ENCODE measurements around the gene FIG4. TPM values are rescaled to one million over a fixed set of nuclear protein-coding genes. Genes with fewer than 3 reads are reported as not detected.
A peak's percentile ranks its signal among the peaks of the same experiment; 100 is the strongest.
"Not testable (repeated sequence)": the region's sequence is repeated elsewhere in the genome, so short reads cannot be mapped to it uniquely, and the experiment has no call there.

Gene FIG4
- total RNA-seq, 4 donors from 2014 or later = 12.3 to 19.9 (median 17.1) TPM

DNA sequence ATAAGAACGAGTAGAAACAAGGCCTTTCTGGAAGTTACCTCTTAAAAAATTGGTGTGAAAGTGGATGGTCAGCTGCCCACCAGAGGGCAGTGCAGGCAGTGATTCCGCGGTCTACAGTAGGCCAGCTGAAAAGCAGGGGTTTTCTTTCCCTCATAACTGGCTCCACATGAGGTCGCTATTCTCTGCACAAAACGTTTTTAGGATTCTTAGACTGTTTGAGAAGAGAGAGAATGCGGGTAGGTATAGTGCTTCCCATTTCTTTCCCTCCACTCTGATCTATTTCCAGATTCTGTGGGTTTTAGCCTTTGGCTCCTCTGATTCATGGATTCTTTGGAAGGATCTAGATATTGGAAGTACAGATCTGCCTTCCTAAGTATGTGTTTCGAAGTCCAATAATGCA is 14.2 kb downstream of the FIG4 start:
- DNase-seq (ENCODE audit: extremely low spot score) = no peak
- Histone ChIP-seq H3K27me3 (no peaks in the 10 kb centered on the region), H3K36me3 (no peaks in the 10 kb centered on the region), H3K27ac (replicated peaks in 1 of 4) (no peak overlapping the region), H3K4me3 (no peak overlapping the region), H3K4me1 (peaks cover 3 to 20% (median 4%) of the 10 kb centered on the region in 4 donors), H3K9me3 (no peaks in the 10 kb centered on the region)
- 14% methylated on average over 7 of the region's 7 CpGs for WGBS
- intact Hi-C loops (cut with DNase I) = loop anchor here (2.0 kb wide), 1 partner anchor 334 kb away; no protein-coding TSS in a partner anchor
- TF ChIP-seq EP300 (IDR thresholded peaks at IDR 0.05) = no peak
- TF ChIP-seq POLR2AphosphoS5 (IDR thresholded peaks at IDR 0.05) = peak in 1 of 2 donors; percentile 51
- TF ChIP-seq POLR2A (IDR thresholded peaks at IDR 0.05; ENCODE audit: low read depth) = no peak
- TF ChIP-seq, protein P1, sequence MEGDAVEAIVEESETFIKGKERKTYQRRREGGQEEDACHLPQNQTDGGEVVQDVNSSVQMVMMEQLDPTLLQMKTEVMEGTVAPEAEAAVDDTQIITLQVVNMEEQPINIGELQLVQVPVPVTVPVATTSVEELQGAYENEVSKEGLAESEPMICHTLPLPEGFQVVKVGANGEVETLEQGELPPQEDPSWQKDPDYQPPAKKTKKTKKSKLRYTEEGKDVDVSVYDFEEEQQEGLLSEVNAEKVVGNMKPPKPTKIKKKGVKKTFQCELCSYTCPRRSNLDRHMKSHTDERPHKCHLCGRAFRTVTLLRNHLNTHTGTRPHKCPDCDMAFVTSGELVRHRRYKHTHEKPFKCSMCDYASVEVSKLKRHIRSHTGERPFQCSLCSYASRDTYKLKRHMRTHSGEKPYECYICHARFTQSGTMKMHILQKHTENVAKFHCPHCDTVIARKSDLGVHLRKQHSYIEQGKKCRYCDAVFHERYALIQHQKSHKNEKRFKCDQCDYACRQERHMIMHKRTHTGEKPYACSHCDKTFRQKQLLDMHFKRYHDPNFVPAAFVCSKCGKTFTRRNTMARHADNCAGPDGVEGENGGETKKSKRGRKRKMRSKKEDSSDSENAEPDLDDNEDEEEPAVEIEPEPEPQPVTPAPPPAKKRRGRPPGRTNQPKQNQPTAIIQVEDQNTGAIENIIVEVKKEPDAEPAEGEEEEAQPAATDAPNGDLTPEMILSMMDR (IDR thresholded peaks at IDR 0.05) = peak; percentile 91 to 93 (median 93)

GRCh38 chr6:109706513-109706912 is 15.4 kb downstream of the FIG4 start:
- Histone ChIP-seq H3K27me3 (no peaks in the 10 kb centered on the region), H3K4me3 (no peak overlapping the region), H3K36me3 (no peaks in the 10 kb centered on the region), H3K4me1 (peaks cover 3 to 20% (median 4%) of the 10 kb centered on the region in 4 donors), H3K9me3 (no peaks in the 10 kb centered on the region), H3K27ac (replicated peaks in 1 of 4) (no peak overlapping the region)
- 39% methylated on average over 6 of the region's 6 CpGs for WGBS
- no peak for DNase-seq (ENCODE audit: extremely low spot score)
- intact Hi-C loops (cut with DNase I) = no loop called here
- TF ChIP-seq EP300 (IDR thresholded peaks at IDR 0.05) = no peak
- TF ChIP-seq, protein P1 (IDR thresholded peaks at IDR 0.05) = no peak
- no peak for TF ChIP-seq POLR2A (IDR thresholded peaks at IDR 0.05; ENCODE audit: low read depth)
- no peak for TF ChIP-seq POLR2AphosphoS5 (IDR thresholded peaks at IDR 0.05)

GRCh38 chr6:109708099-109708498 is 17.0 kb downstream of the FIG4 start:
- intact Hi-C loops (cut with DNase I); H3K9me3 ChIP-seq; H3K4me3 ChIP-seq; H3K36me3 ChIP-seq; DNase-seq (ENCODE audit: extremely low spot score); H3K27ac ChIP-seq (replicated peaks in 1 of 4); H3K27me3 ChIP-seq: not testable (repeated sequence)
- H3K4me1 ChIP-seq = peaks cover 0 to 10% (median 3%) of the 10 kb centered on the region in 4 donors
- 98% methylated on average over 2 of the region's 2 CpGs for WGBS

DNA sequence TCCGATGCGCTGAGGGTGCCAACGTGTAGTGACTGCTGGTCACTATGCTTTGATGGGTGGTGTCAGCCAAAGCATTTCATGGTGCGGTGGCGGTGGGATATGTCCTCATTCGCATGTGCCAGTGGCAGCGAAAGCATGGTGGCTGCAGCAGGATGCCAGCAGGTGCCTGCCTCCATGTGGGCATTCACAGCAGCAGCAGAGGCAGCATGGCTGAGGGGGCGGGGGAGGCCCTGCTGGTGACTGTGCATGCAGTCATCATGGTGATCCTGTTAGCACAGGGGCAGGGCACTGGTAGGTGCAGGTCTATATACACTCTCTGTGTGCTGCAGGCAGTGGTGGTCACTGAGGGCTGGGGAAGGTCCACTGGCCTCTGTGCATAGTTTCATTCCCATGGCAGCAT is 22.0 kb downstream of the FIG4 start:
- H3K36me3 ChIP-seq = peaks cover 7 to 23% (median 13%) of the 10 kb centered on the region in 4 donors
- no peak overlapping the region for H3K4me3 ChIP-seq
- DNase-seq (ENCODE audit: extremely low spot score) = no peak
- H3K4me1 ChIP-seq = no peaks in the 10 kb centered on the region
- H3K27me3 ChIP-seq = no peaks in the 10 kb centered on the region
- H3K9me3 ChIP-seq = no peaks in the 10 kb centered on the region
- no peak for TF ChIP-seq EP300 (IDR thresholded peaks at IDR 0.05)
- 83% methylated on average over 7 of the region's 8 CpGs for WGBS
- intact Hi-C loops (cut with DNase I) = no loop called here
- no peak overlapping the region for H3K27ac ChIP-seq (replicated peaks in 1 of 4)

- TF ChIP-seq EP300 (IDR thresholded peaks at IDR 0.05) (no peak), POLR2AphosphoS5 (IDR thresholded peaks at IDR 0.05) (no peak), POLR2A (IDR thresholded peaks at IDR 0.05; ENCODE audit: low read depth) (no peak)
- TF ChIP-seq, protein P1 (IDR thresholded peaks at IDR 0.05) = no peak
- Histone ChIP-seq H3K27ac (replicated peaks in 1 of 4) (no peak overlapping the region), H3K9me3 (no peaks in the 10 kb centered on the region), H3K27me3 (no peaks in the 10 kb centered on the region), H3K4me3 (no peak overlapping the region), H3K36me3 (peaks cover 7 to 31% (median 15%) of the 10 kb centered on the region in 4 donors), H3K4me1 (no peaks in the 10 kb centered on the region)
- DNase-seq (ENCODE audit: extremely low spot score) = no peak
- intact Hi-C loops (cut with DNase I) = no loop called here
- WGBS = 92% methylated on average over 3 of the region's 3 CpGs
Observed at GRCh38 chr6:109714166-109714565, 23.1 kb downstream of the FIG4 start.

- WGBS = 97% methylated on average over 1 of the region's 1 CpG
- no peak for DNase-seq (ENCODE audit: extremely low spot score)
Observed at GRCh38 chr6:109714611-109715010, 23.5 kb downstream of the FIG4 start.

More at GRCh38 chr6:109714611-109715010, 23.5 kb downstream of the FIG4 start:
- H3K36me3 ChIP-seq = peaks cover 7 to 36% (median 15%) of the 10 kb centered on the region in 4 donors
- TF ChIP-seq POLR2AphosphoS5 (IDR thresholded peaks at IDR 0.05) (no peak), EP300 (IDR thresholded peaks at IDR 0.05) (no peak), POLR2A (IDR thresholded peaks at IDR 0.05; ENCODE audit: low read depth) (no peak)
- TF ChIP-seq, protein P1 (IDR thresholded peaks at IDR 0.05) = no peak
- intact Hi-C loops (cut with DNase I) = no loop called here
- no peaks in the 10 kb centered on the region for H3K27me3 ChIP-seq
- no peaks in the 10 kb centered on the region for H3K4me1 ChIP-seq
- H3K9me3 ChIP-seq = no peaks in the 10 kb centered on the region
- H3K27ac ChIP-seq (replicated peaks in 1 of 4) = no peak overlapping the region
- H3K4me3 ChIP-seq = no peak overlapping the region
